ENCODE results near the gene GIT1.

The GIT1 gene, protein sequence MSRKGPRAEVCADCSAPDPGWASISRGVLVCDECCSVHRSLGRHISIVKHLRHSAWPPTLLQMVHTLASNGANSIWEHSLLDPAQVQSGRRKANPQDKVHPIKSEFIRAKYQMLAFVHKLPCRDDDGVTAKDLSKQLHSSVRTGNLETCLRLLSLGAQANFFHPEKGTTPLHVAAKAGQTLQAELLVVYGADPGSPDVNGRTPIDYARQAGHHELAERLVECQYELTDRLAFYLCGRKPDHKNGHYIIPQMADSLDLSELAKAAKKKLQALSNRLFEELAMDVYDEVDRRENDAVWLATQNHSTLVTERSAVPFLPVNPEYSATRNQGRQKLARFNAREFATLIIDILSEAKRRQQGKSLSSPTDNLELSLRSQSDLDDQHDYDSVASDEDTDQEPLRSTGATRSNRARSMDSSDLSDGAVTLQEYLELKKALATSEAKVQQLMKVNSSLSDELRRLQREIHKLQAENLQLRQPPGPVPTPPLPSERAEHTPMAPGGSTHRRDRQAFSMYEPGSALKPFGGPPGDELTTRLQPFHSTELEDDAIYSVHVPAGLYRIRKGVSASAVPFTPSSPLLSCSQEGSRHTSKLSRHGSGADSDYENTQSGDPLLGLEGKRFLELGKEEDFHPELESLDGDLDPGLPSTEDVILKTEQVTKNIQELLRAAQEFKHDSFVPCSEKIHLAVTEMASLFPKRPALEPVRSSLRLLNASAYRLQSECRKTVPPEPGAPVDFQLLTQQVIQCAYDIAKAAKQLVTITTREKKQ

DNA sequence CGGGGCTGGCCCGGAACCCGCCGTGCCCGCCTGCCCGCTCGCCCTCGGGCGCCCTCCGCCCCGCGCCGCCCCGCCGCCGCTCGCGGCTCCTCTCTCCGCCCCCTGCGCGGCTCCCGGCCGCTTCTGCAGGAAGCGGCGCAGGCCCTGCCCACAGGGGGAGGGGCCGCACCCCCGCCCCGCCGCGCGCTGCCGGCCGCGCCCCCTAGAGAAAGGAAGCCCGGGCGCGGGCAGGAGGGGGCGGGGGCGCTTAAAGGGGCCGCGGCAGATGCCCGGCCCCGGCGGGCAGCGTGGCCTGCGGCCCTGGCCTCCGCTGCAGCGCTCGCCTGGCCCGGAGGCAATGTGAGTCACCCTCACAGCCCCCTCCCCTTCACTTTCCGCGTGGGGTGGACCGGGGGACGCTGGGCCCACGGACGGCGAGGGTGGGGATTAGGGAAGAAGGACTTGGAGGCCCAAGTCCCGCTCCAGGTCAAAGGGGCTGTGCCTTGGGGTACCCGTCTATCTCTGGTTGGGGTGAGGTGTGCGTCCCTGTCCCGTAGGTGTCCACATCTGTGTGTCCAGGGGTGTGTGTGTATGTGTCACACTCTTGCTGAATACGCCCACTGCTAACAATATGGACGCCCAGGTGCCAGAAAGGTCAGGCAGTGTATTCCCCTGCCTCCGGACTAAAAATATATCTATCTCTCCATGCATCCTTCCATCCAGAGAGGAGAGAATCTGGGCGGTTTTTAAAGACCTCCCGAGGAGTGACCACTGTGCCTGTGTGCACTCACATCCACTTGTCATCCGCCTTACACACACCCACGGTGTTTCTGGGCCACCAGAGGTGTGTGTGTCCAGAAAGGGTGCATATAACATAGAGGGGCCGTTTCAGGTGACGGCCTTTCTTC, at the start of gene GIT1:
Gene GIT1 (minus strand): TSS at position 125 of the 887 bp plus-strand sequence. CDS start 270 bp downstream, outside the sequence.
- DNase-seq = peak; percentile 91

DNA sequence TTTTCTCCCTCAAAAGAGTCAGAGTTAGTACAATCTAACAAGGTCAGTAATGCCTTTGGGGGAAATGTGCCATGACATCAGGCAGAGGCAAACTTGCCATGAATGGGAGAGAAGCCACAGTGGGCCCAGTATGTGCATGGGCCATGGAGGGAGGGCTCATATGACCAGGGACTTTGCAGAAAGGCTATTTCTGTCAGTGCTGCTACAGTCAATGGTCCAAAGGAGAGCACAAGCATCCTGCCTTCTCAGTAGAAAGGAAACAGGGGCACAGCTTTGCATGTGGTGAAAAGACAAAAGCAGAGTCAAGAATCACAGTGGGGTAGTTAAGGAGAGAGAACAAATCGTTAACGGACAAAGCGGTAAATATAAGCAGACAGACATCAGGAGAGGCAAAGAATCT, 44.4 kb upstream of the GIT1 start:
- DNase-seq = no peak

DNA sequence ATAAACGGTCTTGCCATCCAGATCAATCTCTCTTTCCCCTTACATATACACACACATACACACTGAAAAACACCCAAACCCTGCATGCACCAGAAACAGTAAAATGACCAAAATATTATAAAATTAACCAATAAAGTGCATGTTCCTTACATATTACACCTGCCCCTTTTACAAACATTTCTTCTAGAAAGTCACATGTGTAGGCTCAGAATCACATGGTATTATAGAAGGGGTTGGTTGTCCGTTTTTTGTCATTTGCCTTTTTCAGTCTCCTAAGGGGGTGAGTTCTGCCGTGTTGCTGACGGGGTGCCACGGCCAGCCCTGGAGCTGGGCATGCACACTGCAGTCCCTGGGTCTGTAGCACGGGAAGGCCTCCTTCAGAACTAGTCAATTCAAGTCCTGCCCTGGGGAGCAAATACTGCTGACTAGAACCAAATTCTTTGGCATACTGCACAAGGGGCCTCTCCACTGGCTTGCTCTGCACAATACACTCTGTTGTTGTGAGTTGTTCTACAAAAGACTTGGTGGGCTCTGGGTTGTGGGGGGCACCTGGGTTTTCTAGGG, 41.3 kb upstream of the GIT1 start:
- no peak for DNase-seq

DNA sequence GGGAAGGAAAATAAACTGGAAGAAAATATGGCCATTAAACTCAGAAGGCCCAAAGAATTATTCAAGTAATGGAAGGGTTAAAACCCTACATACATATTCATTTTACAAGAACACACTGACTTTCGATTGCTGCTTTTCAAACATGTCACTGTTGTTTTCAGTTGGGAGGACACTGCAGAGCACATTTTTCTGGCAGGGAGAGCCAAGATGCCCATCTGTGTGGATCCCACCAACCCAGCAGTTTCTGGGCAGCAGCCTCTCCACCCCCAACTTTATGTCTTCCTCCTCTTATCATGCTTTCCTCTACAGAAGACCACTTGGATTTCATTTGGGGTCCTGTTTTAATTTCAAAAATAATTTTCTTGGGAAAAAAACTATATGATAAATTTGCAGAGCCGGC, 40.4 kb upstream of the GIT1 start:
- DNase-seq = no peak

DNA sequence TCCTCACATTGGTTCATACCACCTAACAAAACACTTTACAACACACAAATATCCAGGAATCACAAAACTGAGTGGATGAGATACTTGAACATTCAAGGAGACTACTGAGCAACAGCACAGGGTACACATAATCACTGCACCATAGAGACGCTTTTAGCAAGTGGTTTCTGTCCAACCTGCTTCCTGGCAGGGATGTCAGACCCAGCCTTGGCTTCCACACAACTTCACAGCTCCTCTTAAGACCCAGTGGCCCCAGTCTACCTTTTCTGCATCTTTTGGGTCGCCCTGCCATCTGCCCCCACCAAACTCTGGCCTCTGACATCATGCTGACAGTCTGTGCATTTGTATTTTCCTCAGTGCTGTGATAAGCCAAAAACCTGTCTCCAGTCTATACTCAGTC, 39.2 kb upstream of the GIT1 start:
- no peak for DNase-seq

DNA sequence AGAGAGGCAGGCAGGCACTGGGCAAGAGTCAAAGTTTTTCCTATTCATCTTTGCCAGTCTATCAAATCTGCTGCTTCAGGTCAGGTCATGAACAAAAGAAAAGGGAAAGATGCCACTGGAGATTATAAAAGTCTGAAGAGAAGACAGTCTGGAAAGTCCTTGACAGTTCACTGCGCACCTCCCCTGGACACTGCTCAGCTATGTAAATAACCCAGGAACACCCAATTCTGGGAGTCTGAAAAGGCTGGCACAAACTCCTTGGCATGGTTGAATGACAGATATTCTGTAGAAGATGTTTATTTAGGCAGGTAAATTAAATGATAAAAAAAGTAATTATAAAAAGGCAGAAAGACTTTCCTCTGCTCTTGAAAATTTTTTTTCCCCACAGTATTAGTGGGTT, 38.5 kb upstream of the GIT1 start:
- no peak for DNase-seq

DNA sequence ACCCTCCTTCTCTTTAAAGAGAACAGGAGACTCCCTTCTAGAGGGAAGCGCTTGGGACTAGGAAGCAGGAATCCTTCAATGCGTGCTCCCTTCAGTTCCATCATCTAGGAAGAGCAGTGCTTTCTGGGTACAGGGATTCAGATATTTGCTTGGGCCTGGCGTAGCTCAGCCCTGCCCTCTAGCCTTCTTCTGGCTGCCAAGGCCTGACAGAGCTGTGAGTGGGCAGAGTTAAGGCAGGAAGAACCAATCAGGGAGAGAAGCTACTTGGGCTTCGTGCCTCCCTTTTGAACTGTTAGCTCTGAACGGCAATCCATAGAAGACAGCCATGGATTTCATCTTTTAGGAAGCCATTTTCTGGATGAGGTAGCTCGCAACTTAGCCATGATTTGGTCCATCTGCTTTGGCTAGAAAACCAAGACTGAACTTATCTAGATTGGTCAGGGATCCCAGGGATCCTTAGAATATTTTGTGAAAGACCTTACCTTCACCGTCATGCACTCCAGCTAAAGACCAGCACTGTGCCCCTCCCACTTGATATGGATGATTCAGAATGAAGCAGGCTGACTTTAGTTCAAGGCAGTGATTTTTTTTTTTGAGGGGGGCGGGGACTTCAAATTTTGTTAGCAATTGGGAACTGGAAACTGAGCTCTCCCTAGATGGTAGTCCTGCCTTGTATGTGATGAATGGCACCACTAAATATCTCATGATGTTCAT, 35.7 kb upstream of the GIT1 start:
- DNase-seq = no peak

DNA sequence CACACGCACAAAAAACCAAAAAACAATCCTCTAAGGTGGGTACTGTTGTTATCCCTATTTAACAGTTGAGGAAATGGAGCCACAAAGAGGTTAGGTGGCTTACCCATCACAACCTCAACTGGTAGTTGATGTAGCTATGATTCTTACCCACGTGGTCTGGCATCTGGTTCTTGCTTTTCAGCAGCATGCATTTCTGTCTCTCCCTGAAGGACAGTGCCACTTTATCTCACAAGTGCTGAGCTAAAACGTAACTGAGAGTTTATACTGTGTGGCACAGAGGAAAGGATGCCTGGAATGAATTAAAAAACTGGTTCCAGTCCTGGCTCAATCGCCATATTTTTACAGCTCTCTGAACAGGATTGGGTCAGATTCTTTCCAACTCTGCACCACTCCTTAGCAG, 35.1 kb upstream of the GIT1 start:
- DNase-seq = no peak

DNA sequence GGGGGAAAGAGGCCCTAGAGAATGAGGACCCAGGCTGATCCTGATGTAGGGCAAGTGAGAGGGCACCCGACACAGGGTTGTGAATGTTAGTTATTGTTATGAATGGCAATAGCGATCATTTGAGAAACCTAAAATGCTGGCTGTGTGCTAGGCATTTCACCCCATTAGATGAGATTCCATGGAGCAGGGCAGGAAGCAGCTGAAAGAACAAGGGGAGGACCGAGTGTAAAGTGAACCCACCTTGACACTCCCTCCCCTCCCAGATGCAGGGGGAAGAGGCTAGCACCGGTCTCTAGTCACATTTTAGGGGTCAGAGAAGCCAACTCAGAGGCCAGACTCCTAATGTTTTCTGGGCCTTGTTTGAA, 33.8 kb upstream of the GIT1 start:
- DNase-seq = no peak

DNA sequence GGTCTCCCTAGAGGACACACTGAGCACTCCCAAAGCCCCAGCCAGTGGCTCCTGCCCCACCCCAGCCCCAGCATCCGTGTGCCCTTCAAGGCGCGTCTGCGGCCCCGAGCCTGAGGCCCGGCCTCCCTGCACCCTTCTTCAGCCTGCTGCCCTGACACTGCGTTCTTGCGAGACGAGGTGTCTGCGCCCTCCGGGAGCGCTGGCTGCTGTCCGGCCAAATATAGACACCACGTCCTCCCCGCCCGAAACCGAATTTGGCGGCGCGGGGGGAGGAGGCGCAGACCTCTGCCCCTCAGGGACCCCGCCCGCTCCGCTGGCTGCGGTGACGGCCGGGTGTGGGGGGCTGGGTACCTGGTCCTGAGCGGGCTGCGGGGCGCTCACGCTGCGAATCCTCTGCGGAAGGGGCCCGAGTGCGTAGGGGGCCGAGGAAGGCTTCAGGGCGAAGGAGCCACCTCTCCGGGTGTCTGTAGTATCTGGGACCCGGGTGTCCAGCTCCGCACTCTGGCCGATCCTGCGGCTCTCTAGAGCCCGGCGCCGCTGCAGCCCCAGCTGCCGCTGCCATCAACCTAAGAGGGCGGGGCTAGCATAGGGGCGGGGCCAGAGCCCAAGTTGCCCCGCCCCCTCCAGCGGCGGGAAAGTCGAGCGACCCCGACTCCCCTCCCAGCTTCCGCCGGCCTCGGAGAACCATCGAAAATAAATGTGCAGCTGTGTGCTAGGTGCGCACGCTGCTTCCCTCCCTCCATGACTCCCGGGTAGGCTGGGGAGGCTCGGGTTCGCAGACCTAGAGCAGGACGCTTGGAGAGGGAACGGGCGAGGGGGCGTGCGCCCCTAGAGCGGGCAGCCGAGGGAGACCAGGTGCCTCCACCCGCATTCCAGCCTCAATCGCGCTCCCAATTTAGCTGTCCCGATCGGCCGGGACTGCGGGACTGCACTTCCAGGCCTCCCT, 33.2 kb upstream of the GIT1 start, which contains the start of gene CORO6:
Gene CORO6 (minus strand): TSS at position 576 of the 946 bp plus-strand sequence. CDS start 1,491 bp downstream, outside the sequence.
- DNase-seq = no peak

DNA sequence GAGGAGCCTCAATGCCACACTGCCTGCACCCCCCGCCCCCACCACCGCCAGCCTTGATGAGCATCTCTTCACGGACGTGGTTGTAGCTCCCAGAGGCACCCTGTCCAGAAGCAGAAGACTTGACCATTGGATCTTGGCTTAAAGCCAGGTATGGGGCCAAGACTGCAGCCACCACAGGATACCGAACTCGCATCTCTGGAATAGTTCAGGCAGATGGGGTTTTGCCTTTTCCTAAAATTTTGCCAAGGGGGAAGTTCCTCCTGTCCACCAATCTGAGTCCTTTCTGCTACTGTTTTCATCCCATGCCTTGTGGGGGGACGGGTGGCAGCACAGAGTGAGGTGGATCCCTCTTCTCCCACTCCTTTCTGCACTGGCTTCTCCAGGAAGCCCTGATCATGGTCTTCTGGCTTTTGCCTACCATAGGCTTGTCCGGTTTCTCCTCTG, 32.3 kb upstream of the GIT1 start:
- no peak for DNase-seq

DNA sequence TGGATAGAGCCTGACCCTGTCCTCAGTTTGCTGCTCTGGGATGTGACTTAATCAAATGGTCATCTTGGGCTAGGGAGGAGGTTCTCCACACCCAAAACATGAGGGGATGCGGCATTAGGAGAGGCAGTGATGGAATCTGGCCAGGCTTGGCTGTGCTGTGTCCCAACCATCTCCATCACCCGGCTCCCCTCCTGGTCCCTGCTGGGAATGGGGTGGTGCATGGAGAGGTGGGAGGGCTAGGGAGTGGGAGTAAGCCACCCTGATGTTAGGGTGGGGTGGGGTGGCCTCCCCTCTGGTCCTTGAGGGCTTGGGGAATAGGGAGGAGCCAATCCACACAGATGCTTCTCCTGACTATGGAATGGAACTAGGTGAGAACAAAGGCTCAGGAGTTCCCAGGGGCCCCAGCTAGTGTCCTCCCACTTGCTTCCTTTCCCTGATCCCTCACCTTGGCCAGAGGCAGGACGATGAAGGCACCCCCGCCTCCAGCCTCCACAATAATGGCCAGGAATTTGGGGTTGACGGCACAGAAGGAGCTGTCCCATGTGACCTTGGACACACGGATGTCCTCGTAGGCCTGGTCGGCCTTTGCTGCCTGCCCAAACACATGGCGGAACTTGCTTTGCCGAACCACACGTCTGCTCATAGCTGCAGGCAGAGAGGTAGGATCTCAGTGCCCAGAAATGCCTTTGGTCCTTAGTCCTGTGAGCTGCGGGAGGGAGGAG, 31.5 kb upstream of the GIT1 start:
- DNase-seq = no peak

DNA sequence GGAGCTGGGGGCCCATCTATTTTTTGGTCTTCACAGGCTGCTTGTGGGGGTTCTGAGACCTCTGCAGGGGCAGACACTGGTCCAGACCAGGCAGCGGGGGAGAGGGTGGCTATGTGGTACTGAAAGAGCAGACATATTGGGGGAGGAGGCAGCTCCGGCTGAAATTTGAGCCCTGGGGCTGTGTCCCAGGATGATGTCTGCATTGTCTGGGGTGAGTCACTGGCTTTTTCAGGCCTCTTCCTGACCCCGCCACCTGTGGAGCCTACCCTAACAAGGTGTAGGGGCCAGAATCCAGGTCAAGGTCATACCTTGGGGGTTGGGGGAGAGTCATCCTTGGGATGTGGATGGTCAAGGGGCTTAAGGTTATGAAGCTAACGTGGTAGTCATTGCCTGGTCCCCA, 30.8 kb upstream of the GIT1 start:
- DNase-seq = no peak

DNA sequence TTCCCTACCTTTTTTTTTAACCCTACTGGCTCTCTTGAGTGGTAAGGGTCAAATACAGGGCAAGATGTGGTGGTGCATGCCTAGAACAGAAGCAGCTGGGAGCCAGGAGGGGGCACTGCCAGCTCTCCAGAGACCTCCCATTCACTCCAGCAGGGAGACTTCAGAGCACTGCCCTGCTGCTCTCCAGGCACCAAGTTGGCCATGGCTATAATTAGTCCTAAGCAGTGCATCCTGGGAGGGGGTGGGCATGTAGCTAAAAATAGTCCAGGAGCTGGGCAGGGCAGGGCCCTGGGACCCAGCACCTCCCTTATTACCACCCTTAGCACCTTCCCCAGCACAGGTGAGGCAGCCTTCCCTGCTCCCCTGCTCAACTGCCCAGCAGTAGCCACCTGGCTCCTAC, 29.8 kb upstream of the GIT1 start:
- peak; percentile 67 for DNase-seq

DNA sequence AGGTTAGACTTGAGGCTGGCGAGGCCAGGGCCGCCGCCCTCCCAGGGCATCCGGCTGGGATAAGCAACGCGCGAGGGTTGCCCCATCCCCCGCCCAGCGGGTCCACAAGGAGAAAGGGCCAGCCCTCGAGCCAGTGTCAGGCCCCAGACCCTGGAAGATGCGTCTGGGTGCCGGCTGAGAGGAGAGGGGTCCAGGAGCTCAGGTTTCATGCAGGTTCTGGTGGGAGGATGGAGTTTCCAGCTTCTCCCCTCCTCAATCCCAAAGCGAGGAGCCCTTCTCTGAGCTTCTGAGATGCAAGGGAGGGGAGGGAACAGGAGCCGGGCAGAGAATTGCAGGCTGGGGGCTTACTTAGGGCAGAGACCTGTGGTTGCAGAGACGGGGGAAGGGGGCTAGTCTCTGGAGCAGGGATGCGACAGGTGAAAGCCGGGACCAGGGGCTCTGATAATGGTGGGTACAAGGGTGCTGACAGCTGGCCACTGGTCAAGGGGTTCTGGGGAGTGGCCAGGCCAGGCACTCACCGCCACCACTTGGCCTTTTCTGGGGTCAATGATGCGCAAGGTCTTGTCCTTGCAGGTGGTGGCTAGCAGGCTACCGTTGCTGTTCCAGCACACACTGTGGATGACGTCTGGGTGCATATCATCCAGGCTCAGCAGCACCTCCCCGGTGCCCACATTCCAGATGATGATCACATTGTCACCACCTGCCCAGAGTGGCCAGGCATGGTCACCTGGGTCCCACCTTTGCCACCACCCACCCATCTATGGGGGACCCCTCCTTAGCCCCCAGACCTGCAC, 29.0 kb upstream of the GIT1 start:
- DNase-seq = no peak

DNA sequence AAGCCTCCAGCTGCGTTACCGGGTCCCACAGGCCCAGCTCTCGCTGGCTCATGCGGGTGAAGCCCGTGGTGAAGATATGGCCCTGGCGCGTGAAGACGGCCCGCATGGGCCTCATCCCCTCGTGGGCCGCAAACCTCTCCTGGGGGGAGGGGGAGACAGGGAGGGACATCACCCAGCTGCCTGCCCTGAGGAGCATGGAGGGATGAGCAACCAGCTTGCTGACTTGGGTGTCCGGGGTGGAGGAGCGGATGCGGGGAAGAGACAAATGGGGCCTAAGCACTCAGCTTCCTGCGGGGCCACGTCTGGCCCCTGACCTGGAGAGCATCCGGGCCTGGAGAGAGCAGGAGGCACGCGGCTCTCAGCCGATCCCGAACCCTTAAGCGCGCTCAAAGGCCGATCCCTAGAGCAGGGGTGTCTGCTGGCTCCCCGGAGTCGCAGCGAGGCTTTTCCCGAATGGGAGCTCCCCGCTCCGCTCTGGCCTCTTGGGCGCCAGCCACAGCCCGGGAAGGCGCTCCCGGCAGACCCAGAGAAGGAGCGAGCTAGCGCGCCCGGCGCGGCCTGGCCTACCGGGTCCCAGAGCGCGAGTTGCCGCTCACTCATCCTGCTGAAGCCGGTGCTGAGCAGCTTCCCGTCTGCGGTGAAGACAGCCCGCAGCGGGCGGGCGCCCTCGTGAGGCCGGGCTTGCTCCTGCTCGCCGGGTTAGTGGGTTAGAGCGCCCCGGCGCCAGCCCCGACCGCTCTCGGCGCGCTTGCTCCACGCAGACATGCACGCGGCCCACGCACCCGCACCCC, 28.2 kb upstream of the GIT1 start:
- DNase-seq = peak; percentile 84

DNA sequence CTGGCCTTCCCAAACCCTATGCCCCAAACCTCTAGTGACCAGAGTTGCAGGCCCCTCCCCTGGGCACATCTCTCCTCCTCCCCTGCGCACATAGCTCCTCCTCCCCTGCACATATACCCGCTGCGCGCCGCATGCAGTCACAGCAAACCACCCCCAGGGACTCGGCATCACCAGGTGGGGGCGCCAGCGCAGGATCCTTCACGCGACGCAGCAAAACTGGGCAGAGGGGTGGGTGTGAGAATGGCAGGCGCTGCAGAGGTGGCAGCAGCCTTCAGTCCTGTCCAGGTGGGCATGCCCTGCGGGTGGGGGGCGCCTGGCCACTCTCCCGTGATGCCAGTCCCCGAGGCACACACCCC, 27.7 kb upstream of the GIT1 start:
- DNase-seq = peak; percentile 93

DNA sequence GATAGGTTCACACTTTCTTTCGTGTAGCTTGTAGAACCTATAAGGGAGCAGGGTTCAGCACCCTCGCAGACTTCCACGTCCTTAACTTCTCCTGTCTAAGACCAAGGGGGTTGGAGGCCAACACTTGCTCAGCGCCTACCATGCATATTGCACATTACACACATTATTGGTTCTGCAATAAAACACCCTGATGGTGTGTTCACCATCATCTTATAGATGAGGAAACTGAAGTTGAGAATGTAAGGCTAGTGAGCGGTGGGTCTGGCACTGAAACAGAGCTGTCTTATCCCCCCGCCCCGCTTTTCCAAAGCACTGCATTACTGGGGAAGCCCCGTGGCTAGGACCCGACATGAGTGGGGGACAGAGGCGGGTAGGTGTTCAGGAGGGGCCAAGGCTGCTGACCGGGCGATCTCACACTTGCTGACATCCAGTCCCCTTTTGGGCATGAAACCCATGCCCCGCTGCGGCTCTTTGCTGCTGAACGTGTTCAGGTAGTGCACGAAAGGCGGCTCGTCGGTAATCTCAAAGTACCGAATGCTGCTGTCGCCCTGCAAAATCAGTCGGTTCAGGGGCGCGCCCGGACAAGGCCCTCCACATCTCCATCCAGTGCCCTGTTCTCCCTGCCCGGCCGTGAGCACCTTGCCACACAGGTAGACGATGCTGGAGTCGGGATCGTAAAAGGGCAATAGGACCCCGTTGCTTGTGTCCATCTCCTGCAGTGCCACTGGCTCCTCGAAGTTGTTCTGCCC, 27.0 kb upstream of the GIT1 start:
- DNase-seq = no peak
